ENCODE measurements around the gene USP3. TPM values are rescaled to one million over a fixed set of nuclear protein-coding genes. Genes with fewer than 3 reads are reported as not detected.
A peak's percentile ranks its signal among the peaks of the same experiment; 100 is the strongest.

USP3 gene
- total and polyA plus RNA-seq, 9 of the 15 experiments (the other 6 are each of a cell fraction or from before 2014, with no cell fraction given), result 17.3 to 54.3 (median 34.8) TPM

DNA sequence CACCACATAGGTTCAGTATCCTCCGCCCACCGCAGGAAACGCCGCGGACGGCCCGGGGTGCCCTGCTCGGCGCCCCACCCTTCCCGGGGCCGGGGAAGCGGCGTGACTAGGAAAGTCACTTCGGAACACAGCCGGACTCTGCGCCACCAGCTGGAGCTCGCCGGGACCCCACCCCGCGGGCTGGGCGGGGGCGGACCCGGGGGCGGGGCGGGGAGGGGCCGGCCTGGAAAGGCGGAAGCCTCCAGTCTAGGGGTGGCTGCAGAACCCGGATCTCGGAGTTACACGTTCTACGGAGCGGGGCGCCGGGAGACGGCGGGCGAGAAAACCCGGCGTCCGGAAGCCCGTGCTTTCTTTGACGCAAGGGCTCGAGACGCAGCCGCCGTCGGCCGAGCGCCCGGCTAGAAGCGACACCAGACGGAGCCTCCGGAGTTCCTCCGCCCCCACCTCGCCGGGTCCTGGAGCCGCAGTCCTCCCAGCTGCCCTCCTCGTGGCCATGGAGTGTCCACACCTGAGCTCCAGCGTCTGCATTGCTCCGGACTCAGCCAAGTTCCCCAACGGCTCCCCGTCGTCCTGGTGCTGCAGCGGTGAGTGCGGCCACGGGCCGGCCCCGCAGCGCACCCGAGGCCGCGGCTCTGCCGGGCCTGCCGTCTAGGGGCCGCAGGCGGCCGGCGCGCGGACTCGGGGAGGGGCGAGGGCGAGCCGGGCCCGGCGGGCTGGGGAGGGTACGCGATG lies at the start of gene USP3 (continued):
- TF ChIP-seq, protein P1, sequence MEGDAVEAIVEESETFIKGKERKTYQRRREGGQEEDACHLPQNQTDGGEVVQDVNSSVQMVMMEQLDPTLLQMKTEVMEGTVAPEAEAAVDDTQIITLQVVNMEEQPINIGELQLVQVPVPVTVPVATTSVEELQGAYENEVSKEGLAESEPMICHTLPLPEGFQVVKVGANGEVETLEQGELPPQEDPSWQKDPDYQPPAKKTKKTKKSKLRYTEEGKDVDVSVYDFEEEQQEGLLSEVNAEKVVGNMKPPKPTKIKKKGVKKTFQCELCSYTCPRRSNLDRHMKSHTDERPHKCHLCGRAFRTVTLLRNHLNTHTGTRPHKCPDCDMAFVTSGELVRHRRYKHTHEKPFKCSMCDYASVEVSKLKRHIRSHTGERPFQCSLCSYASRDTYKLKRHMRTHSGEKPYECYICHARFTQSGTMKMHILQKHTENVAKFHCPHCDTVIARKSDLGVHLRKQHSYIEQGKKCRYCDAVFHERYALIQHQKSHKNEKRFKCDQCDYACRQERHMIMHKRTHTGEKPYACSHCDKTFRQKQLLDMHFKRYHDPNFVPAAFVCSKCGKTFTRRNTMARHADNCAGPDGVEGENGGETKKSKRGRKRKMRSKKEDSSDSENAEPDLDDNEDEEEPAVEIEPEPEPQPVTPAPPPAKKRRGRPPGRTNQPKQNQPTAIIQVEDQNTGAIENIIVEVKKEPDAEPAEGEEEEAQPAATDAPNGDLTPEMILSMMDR (IDR thresholded peaks at IDR 0.05 in 2 of 3, conservative IDR thresholded peaks at IDR 0.05 in 1 of 3; ENCODE audit: insufficient read depth in 2 of 3, low read depth in 1 of 3, low read length in 3 of 3), result peak in 2 of 3 experiments; percentile 17 to 44; a peak in 3 of 6 replicates
- TF ChIP-seq ADNP (tag; IDR thresholded peaks at IDR 0.05) (no peak), RCOR1 (IDR thresholded peaks at IDR 0.05; ENCODE audit: borderline replicate concordance in 1 of 2, low read depth in 2 of 2, low read length in 2 of 2) (peak; percentile 19 to 81; a peak in 3 of 4 replicates), HNRNPUL1 (IDR thresholded peaks at IDR 0.05; ENCODE audit: low read length) (no peak), CBX3 (IDR thresholded peaks at IDR 0.05; ENCODE audit: borderline replicate concordance in 1 of 2, low read length in 2 of 2) (no peak), ESRRA (IDR thresholded peaks at IDR 0.05; ENCODE audit: borderline replicate concordance, low read depth) (peak; percentile 46; the same call in 1 of the 2 replicates), ZNF79 (CRISPR knock-in tag; IDR thresholded peaks at IDR 0.05; ENCODE audit: low read depth) (0 out of 2 replicates have a peak, but pooled peaks have one; percentile 58), TOE1 (IDR thresholded peaks at IDR 0.05; ENCODE audit: borderline replicate concordance) (peak; percentile 96), TOE1 (CRISPR knock-in tag; IDR thresholded peaks at IDR 0.05; ENCODE audit: borderline replicate concordance, low read depth) (no peak), RUNX1 (IDR thresholded peaks at IDR 0.05; ENCODE audit: low read depth) (0 out of 2 replicates have a peak, but pooled peaks have one; percentile 56), ZC3H8 (IDR thresholded peaks at IDR 0.05) (no peak), EWSR1 (IDR thresholded peaks at IDR 0.05; ENCODE audit: borderline replicate concordance, low read depth, partially characterized antibody) (no peak), XRCC5 (IDR thresholded peaks at IDR 0.05; ENCODE audit: low read depth, low read length) (peak; percentile 74), CREM (IDR thresholded peaks at IDR 0.05; ENCODE audit: low read depth) (peak; percentile 89)
- TF ChIP-seq, protein P2, sequence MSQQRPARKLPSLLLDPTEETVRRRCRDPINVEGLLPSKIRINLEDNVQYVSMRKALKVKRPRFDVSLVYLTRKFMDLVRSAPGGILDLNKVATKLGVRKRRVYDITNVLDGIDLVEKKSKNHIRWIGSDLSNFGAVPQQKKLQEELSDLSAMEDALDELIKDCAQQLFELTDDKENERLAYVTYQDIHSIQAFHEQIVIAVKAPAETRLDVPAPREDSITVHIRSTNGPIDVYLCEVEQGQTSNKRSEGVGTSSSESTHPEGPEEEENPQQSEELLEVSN (IDR thresholded peaks at IDR 0.05; ENCODE audit: borderline replicate concordance in 1 of 2, extremely low read depth in 1 of 2, insufficient read depth in 1 of 2, insufficient read length in 1 of 2, low read depth in 1 of 2, low read length in 1 of 2, poor library complexity in 1 of 2, severe bottlenecking in 1 of 2), result peak; percentile 37 to 75
- TF ChIP-seq, protein P3, sequence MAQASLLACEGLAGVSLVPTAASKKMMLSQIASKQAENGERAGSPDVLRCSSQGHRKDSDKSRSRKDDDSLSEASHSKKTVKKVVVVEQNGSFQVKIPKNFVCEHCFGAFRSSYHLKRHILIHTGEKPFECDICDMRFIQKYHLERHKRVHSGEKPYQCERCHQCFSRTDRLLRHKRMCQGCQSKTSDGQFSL (CRISPR knock-in tag; IDR thresholded peaks at IDR 0.05), result no peak; the same call in 1 of the 2 replicates
- TF ChIP-seq, protein P3 (tag; IDR thresholded peaks at IDR 0.05), result 0 out of 4 replicates have a peak, but pooled peaks of 1 of the 2 experiments have one; percentile 18
- TF ChIP-seq, protein P4, sequence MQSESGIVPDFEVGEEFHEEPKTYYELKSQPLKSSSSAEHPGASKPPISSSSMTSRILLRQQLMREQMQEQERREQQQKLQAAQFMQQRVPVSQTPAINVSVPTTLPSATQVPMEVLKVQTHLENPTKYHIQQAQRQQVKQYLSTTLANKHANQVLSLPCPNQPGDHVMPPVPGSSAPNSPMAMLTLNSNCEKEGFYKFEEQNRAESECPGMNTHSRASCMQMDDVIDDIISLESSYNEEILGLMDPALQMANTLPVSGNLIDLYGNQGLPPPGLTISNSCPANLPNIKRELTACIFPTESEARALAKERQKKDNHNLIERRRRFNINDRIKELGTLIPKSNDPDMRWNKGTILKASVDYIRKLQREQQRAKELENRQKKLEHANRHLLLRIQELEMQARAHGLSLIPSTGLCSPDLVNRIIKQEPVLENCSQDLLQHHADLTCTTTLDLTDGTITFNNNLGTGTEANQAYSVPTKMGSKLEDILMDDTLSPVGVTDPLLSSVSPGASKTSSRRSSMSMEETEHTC (IDR thresholded peaks at IDR 0.05), result peak; percentile 27; the same call in 1 of the 2 replicates

Data from K562 (cell line).